Lower leg skin (tissue), 3 donors: Measurements from ENCODE around the gene ACOT4.

ENCODE experiments used
- CTCF ChIP-seq, 3 donors: fragments of 450-650 bp; IDR thresholded peaks; one replicate each; pipeline ENCODE4 v1.5.1; 2016; ENCODE audit warnings: antibody characterized with exemption in 3 of 3, mild to moderate bottlenecking in 3 of 3, moderate library complexity in 2 of 3
- POLR2A ChIP-seq, 2 donors: fragments of 450-650 bp; IDR thresholded peaks; one replicate each; pipeline ENCODE4 v1.6.1; 2016 to 2017; ENCODE audit warnings: antibody characterized with exemption in 2 of 2, mild to moderate bottlenecking in 1 of 2, moderate library complexity in 1 of 2

GRCh38 chr14:73640796-73641365, 49.2 kb downstream of the ACOT4 start:
- TF ChIP-seq POLR2A (IDR thresholded peaks at IDR 0.05) (no peak), CTCF (IDR thresholded peaks at IDR 0.05) (no peak)
